Sigmoid colon (tissue), 7 donors: ENCODE results near the gene ZFP64. TPM values are rescaled to one million over a fixed set of nuclear protein-coding genes. Genes with fewer than 3 reads are reported as not detected.

Experiments used
- DNase-seq: peaks from one replicate; pipeline ENCODE4 v3.0.0-alpha.2; 2019
- H3K27ac ChIP-seq, 4 donors: fragments of 200-600 bp; sonication (generic); one replicate each; pipeline ENCODE4 v1.5.1; 2016 to 2019; ENCODE audit warnings: mild to moderate bottlenecking in 1 of 4
- H3K27me3 ChIP-seq, 3 donors: fragments of 200-600 bp; sonication (generic); one replicate each; pipeline ENCODE4 v1.5.1; 2019; ENCODE audit warnings: mild to moderate bottlenecking in 1 of 3
- H3K36me3 ChIP-seq, 4 donors: fragments of 200-600 bp; sonication (generic); one replicate each; pipeline ENCODE4 v1.5.1; 2016 to 2019
- H3K4me1 ChIP-seq, 4 donors: fragments of 200-600 bp; sonication (generic); one replicate each; pipeline ENCODE4 v1.5.1; 2017 to 2019
- H3K4me3 ChIP-seq, 4 donors: fragments of 200-600 bp; sonication (generic); one replicate each; pipeline ENCODE4 v1.5.1; 2017 to 2019; ENCODE audit warnings: mild to moderate bottlenecking in 2 of 4, moderate library complexity in 1 of 4
- H3K9me3 ChIP-seq, 4 donors: fragments of 200-600 bp in 3 of 4; sonication (generic) in 3 of 4; one replicate each; pipeline versions ENCODE4 v1.5.1 to v1.6.1; 2013 to 2019
- EP300 ChIP-seq, 4 donors: sonication (generic); formaldehyde crosslinking; IDR thresholded peaks; one replicate each; pipeline ENCODE4 v1.6.1; 2017; ENCODE audit warnings: antibody characterized with exemption in 4 of 4
- POLR2A ChIP-seq, 2 donors: fragments of 450-650 bp; IDR thresholded peaks; one replicate each; pipeline ENCODE4 v1.6.1; 2016; ENCODE audit warnings: antibody characterized with exemption in 2 of 2, mild to moderate bottlenecking in 2 of 2, moderate library complexity in 2 of 2
- POLR2AphosphoS5 ChIP-seq, 4 donors: sonication (generic); formaldehyde crosslinking; IDR thresholded peaks; one replicate each; pipeline ENCODE4 v1.6.1; 2017; ENCODE audit warnings: antibody characterized with exemption in 4 of 4
- WGBS, 2 donors: extraction: QIAGEN DNeasy Blood & Tissue Kit; methylation state at CpG; one replicate each; pipeline ENCODE4 v1.1.7; 2013; 5-methylcytosine and 5-hydroxymethylcytosine counted together
- intact Hi-C: fragments of 100-400 bp; cut with DNase I; formaldehyde crosslinking; loops from one replicate; pipeline ENCODE4 v1.15.1; 2023
- polyA plus RNA-seq, 3 donors: library from polyadenylated mRNA; stranded (reverse); fragments of 200-250 nt; gene quantifications; one replicate each; pipeline ENCODE4 v1.2.3, GENCODE V29; 2013
- total RNA-seq, 4 donors: library from RNA; depleted of rRNA; stranded (reverse); fragments of >200 nt; gene quantifications; one replicate each; pipeline ENCODE4 v1.1.0, GENCODE V29; 2016
- TF ChIP-seq, protein P1 (sequence below), 4 experiments: fragments of 450-650 bp in 3 of 4; fragments of 200-600 bp in 1 of 4; IDR thresholded peaks; one replicate each; pipeline ENCODE4 v1.5.1; 2016 to 2019; ENCODE audit warnings: antibody characterized with exemption in 4 of 4, mild to moderate bottlenecking in 3 of 4, moderate library complexity in 2 of 4
- donor health status: healthy with polysubstance abuse.
- donor health status: Bipolar disorder and iron deficiency.
- donor health status: healthy.

ZFP64 gene
- total RNA-seq (10 to 100 TPM in 2 of 4 donors, 1 to 10 TPM in 2; 7.9 to 20.5 (median 10.9) TPM), polyA plus RNA-seq (10 to 100 TPM in 1 of 3 donors, 1 to 10 TPM in 2; 5.4 to 10.2 (median 6.0) TPM)

DNA sequence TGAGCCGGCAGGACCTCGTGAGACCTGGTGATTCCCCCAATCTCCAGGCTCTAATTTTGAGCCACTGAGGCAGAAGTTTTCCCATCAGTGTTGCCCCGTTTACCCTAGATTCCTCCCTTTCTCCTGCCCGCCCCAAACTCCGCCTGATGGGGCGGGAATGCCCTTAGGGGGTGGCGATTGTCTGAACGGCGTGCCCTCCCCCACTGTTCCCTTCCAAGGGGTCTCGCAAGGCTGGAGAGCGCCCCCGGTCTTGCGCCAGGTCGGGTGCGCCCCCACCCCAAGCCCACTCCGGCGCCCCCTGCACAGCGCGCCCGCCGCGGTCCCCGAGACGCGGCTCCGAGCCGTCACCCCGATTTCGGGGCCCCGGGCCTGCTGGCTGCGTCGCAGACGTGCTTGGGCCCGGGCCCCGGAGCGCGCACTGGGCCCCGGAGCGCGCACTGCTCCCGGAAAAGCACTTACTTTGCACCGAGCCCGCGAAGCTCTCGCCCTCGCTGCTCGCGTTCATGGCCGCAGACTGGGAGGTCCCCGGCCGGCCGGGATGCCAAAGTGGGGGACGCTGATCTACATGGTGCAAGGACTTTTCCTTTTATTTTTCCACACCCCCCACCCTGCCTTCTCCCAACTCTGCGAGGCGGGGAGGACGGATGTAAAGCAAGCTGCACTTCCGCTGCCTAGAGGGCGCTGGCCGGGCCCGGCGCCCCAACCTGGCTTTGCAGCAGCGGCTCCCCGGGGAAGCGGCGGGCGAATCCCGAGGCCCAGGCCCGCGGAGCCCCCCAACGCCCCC lies at the start of gene ZFP64:
Gene ZFP64, minus strand, starts transcription at position 648 of the 784 bp plus-strand sequence. Its CDS starts 143 bp downstream, at position 505.
- peaks cover 0 to 20% (median 16%) of the 10 kb centered on the region in 4 donors for H3K4me1 ChIP-seq
- peak within 1 kb of the TSS; percentile 89 to 94 (median 92) for H3K27ac ChIP-seq
- 0% methylated on average over 70 of the region's 70 CpGs for WGBS, 2 donors
- peak in 1 of 2 donors; percentile 16 for TF ChIP-seq POLR2A (IDR thresholded peaks at IDR 0.05)
- no peak for TF ChIP-seq EP300 (IDR thresholded peaks at IDR 0.05)
- TF ChIP-seq, protein P1, sequence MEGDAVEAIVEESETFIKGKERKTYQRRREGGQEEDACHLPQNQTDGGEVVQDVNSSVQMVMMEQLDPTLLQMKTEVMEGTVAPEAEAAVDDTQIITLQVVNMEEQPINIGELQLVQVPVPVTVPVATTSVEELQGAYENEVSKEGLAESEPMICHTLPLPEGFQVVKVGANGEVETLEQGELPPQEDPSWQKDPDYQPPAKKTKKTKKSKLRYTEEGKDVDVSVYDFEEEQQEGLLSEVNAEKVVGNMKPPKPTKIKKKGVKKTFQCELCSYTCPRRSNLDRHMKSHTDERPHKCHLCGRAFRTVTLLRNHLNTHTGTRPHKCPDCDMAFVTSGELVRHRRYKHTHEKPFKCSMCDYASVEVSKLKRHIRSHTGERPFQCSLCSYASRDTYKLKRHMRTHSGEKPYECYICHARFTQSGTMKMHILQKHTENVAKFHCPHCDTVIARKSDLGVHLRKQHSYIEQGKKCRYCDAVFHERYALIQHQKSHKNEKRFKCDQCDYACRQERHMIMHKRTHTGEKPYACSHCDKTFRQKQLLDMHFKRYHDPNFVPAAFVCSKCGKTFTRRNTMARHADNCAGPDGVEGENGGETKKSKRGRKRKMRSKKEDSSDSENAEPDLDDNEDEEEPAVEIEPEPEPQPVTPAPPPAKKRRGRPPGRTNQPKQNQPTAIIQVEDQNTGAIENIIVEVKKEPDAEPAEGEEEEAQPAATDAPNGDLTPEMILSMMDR (IDR thresholded peaks at IDR 0.05): peak in 3 of 4 experiments; percentile 7 to 38 (median 21)
- peak; percentile 4 to 48 (median 36) for TF ChIP-seq POLR2AphosphoS5 (IDR thresholded peaks at IDR 0.05)
- H3K9me3 ChIP-seq: no peaks in the 10 kb centered on the region
- intact Hi-C loops: loop anchor here (5.0 kb wide), 1 partner anchor 44 kb away; no protein-coding TSS in a partner anchor
- H3K4me3 ChIP-seq: peak within 1 kb of the TSS; percentile 75 to 95 (median 88)
- H3K36me3 ChIP-seq: peaks cover 0 to 7% (median 3%) of the 10 kb centered on the region in 4 donors
- peak; percentile 81 for DNase-seq
- H3K27me3 ChIP-seq: no peaks in the 10 kb centered on the region

DNA sequence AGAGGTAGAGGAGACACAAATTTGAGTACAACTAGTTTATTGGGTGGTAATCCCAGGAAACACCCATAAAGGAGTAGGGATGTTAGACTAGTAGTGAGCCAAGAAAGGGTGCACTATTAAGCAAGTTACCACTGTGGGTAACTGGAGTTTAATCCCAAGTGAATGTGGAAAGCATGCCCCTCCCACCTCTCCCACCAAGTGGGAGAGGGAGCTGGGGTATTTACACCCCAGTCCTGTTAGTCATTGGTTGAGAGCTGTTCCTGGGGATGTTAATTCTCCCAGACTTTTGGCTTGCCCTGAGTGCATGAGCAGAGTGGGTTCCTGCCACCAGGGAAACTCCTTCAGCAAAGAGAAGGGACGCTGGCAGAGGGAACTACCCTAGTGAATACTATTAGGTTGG lies 49.2 kb upstream of the ZFP64 start:
- Histone ChIP-seq H3K9me3 (no peaks in the 10 kb centered on the region), H3K36me3 (no peaks in the 10 kb centered on the region), H3K27ac (no peak overlapping the region), H3K4me3 (no peak overlapping the region), H3K27me3 (no peaks in the 10 kb centered on the region), H3K4me1 (no peaks in the 10 kb centered on the region)
- intact Hi-C loops: loop anchor here (5.0 kb wide), 2 partner anchors 141 to 1306 kb away; no protein-coding TSS in a partner anchor
- WGBS, 2 donors: 85 to 88% methylated on average over 1 of the region's 1 CpG
- TF ChIP-seq, protein P1 (IDR thresholded peaks at IDR 0.05): no peak
- TF ChIP-seq EP300 (IDR thresholded peaks at IDR 0.05): no peak
- TF ChIP-seq POLR2AphosphoS5 (IDR thresholded peaks at IDR 0.05): no peak
- TF ChIP-seq POLR2A (IDR thresholded peaks at IDR 0.05): no peak
- no peak for DNase-seq

DNA sequence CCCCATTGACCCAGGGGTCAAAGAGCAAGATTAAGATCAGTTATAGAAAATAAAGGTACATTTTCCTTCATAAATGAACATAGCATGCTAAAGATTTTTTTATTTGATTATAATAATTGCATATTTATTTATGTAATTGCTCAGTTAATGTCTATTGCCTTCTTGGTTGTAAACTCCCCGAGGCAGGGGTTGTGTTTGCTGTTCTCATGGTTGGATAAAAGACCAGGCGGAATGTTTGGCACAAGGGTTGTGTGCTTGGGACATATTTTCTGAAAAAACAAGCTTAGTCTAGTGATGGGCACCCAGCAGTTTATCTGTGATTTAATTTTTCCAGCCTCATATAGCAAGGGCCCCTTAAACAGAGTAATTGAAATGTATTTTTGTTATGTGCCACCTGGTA lies 47.5 kb upstream of the ZFP64 start:
- DNase-seq: no peak
- WGBS, 2 donors: 42 to 73% methylated on average over 2 of the region's 2 CpGs
- H3K27me3 ChIP-seq: no peaks in the 10 kb centered on the region
- no peak for TF ChIP-seq EP300 (IDR thresholded peaks at IDR 0.05)
- no peak for TF ChIP-seq POLR2A (IDR thresholded peaks at IDR 0.05)
- TF ChIP-seq POLR2AphosphoS5 (IDR thresholded peaks at IDR 0.05): no peak
- TF ChIP-seq, protein P1 (IDR thresholded peaks at IDR 0.05): no peak
- no peaks in the 10 kb centered on the region for H3K4me1 ChIP-seq
- no peak overlapping the region for H3K4me3 ChIP-seq
- H3K27ac ChIP-seq: no peak overlapping the region
- intact Hi-C loops: no loop called here
- no peaks in the 10 kb centered on the region for H3K36me3 ChIP-seq
- H3K9me3 ChIP-seq: no peaks in the 10 kb centered on the region

DNA sequence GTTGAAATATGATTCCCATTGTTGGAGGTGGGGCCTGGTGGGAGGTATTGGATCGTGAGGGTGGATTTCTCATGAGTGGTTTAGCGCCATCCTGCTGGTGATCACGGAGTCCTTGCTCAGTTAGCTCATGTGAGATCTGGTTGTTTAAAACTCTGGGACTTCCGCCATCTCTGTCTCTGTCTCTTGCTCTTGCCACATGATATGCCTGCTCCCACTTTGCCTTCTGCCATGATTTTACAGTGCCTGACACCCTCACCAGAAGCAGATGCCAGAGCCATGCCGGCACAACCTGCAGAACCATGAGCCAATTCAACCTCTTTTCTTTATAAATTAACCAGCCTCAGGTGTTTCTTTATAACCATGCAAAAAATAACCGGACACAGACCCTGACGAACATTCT lies 44.7 kb upstream of the ZFP64 start:
- no peak overlapping the region for H3K4me3 ChIP-seq
- no peaks in the 10 kb centered on the region for H3K4me1 ChIP-seq
- H3K27ac ChIP-seq: no peak overlapping the region
- intact Hi-C loops: no loop called here
- H3K36me3 ChIP-seq: no peaks in the 10 kb centered on the region
- H3K9me3 ChIP-seq: no peaks in the 10 kb centered on the region
- DNase-seq: no peak
- TF ChIP-seq, protein P1 (IDR thresholded peaks at IDR 0.05): no peak
- TF ChIP-seq POLR2AphosphoS5 (IDR thresholded peaks at IDR 0.05) (no peak), EP300 (IDR thresholded peaks at IDR 0.05) (no peak), POLR2A (IDR thresholded peaks at IDR 0.05) (no peak)
- WGBS, 2 donors: 94 to 97% methylated on average over 7 of the region's 7 CpGs
- no peaks in the 10 kb centered on the region for H3K27me3 ChIP-seq
